Measurements from ENCODE around the gene TMEM250. TPM values are rescaled to one million over a fixed set of nuclear protein-coding genes. Genes with fewer than 3 reads are reported as not detected.

The TMEM250 gene
- total RNA-seq, 1 donor from 2014 or later = 37.4 TPM

DNA sequence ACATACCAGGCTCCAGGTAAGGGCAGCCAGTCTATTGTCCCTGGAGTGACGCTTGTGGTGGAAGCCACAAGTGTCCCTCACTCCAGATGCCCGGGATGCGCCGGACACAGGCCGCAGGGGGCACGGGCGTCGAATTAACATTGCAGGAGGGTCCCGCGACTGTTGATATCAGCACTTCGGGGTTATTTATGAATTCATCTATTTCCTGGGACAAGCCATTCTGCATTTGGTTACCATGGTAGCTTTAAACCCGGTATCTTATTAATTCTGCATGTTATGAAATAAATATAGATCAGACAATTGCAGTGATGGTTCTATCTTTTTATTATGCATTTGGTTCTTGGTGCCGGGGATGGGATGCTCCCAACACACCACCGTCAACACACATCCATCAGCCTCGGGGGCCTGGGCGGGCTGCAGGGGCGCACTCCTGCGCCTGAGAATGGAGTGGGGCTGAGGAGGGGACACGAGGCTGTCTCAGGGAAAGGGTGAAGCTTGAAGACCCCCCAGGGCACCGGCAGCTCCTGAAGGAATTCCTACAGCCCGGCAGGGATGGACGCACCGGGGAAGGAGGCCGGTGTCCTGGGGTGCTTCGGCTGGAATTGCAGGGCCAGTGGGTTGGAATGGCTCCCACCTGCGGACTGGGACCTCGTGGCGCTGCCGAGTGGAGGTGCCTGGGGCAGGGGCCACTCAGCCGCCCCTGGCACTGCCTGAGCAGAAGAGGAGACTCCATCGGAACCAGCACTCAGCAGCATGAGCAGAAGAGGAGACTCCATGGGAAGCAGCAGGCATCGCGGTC lies 17.7 kb upstream of the TMEM250 start:
- TF ChIP-seq CTCF (conservative IDR thresholded peaks at IDR 0.05) = no peak
- Mint-ChIP-seq H3K9me3 (no peaks in the 10 kb centered on the region), H3K4me1 (peaks cover 13% of the 10 kb centered on the region), H3K27me3 (ENCODE audit: low read depth) (peaks cover 41% of the 10 kb centered on the region), H3K27ac (ENCODE audit: unreplicated experiment) (no peak overlapping the region), H3K4me3 (no peak overlapping the region), H3K36me3 (ENCODE audit: low read depth) (no peaks in the 10 kb centered on the region)
- DNase-seq (ENCODE audit: low read depth, low spot score) = no peak

DNA sequence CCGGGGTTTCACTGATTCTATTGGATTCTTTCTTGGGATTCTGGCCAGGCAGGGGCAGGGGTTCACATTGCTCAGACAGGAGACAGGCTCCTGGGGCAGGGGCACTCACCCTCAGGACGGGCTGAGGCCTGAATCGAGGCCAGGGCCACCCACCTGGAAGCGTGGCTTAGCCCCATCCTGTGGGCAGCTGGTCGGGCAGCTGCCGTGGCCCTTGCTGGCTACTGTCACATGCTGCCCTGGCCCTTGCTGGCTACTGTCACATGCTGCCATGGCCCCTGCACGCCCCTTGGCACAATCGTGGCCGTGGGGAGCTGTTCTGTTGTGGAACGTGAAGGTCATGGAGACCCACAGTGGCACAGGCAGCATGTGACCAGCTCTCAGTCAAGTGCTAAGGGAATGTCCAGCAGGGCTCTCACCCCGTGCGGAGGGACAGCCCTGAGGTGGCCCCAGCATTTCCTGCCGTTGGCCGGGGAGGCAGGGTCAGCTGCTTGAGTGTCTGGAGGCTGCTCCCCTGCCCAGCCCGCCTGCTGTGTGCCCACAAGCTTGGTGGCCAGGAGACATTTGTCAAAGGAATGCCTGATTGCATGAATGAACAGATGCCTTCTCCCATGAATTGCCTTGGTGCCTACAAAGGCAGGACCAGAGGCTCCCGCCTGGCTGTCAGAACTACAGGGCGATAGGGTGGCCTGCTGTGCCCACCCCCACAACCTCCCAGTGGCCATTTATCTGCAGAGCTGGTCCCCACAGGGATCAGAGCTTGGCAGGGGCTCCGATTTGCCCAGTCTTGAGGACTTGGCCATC lies 16.9 kb upstream of the TMEM250 start:
- Mint-ChIP-seq H3K36me3 (ENCODE audit: low read depth) (no peaks in the 10 kb centered on the region), H3K9me3 (no peaks in the 10 kb centered on the region), H3K27ac (ENCODE audit: unreplicated experiment) (no peak overlapping the region), H3K4me3 (no peak overlapping the region), H3K4me1 (peaks cover 9% of the 10 kb centered on the region), H3K27me3 (ENCODE audit: low read depth) (peaks cover 45% of the 10 kb centered on the region)
- DNase-seq (ENCODE audit: low read depth, low spot score) = no peak
- no peak for TF ChIP-seq CTCF (conservative IDR thresholded peaks at IDR 0.05)

DNA sequence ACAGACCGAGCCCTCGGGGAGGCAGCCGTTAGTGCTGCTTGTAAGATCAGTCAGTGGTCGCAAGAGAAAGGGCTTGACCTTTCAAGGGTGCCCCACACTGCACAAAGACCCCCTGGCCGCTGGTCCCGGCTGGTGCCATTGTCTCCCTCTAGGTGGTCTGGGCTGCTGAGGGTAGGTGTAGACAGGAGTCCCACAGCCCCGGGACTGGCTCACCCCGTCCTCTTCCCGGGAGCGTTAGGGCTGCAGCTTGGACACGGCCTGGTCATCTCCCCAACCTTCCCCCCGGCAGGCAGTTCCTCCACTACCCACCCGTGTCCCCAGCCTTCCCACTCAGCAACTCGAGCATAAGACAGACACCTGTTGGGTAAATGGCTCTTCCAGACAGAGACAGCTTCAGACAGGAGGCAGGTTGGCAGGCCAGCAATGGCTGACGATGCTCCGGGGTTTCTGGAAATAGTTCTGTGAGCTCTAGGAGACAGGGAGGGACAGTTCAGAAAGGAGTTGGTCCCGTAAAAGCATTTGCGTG lies 15.3 kb upstream of the TMEM250 start:
- Mint-ChIP-seq H3K27me3 (ENCODE audit: low read depth) (peaks cover 53% of the 10 kb centered on the region), H3K4me3 (peak overlapping the region; percentile 44), H3K9me3 (no peaks in the 10 kb centered on the region), H3K36me3 (ENCODE audit: low read depth) (no peaks in the 10 kb centered on the region), H3K27ac (ENCODE audit: unreplicated experiment) (no peak overlapping the region), H3K4me1 (peaks cover 9% of the 10 kb centered on the region)
- no peak for DNase-seq (ENCODE audit: low read depth, low spot score)
- no peak for TF ChIP-seq CTCF (conservative IDR thresholded peaks at IDR 0.05)

DNA sequence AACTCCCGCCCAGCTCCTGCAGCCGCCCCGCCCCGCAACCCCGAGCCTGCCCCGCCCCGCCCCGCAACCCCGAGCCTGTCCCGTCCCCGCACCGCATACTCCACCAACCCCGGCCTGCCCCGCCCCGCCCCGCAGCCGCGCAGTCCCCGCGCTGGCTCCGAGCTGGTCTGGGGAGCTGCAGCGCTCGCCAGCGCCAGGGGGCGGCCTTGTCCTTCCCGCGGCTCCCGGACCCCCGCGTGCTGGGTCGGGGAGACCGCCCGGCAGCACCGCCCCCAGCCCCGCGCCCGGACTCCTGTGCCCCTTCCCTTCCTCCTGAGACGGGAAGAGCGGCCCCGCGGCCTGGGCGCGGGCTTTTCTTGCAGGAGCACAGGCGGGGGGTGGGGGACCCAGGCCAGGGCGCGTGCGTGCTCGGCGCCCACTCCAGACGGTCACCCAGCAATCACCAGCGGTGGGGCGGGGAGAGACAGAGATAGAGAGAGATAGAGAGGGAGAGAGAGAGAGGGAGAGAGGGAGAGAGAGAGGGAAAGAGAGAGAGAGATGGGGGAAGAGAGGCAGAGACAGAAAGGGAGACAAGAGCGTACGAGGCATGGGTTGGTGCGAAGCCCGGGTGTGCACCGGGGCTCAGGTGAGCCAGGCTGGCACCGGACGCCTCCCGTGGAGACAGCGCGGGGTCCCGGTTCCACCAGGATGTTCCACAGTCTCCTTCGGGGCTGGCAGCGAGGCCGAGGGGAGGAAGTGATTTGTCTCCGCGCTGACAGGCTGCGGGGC lies 14.7 kb upstream of the TMEM250 start:
- H3K27ac Mint-ChIP-seq (ENCODE audit: unreplicated experiment) = no peak overlapping the region
- no peaks in the 10 kb centered on the region for H3K36me3 Mint-ChIP-seq (ENCODE audit: low read depth)
- peaks cover 5% of the 10 kb centered on the region for H3K4me1 Mint-ChIP-seq
- peak; percentile 69 for TF ChIP-seq CTCF (conservative IDR thresholded peaks at IDR 0.05)
- H3K27me3 Mint-ChIP-seq (ENCODE audit: low read depth) = peaks cover 55% of the 10 kb centered on the region
- DNase-seq (ENCODE audit: low read depth, low spot score) = peak; percentile 61
- H3K9me3 Mint-ChIP-seq = no peaks in the 10 kb centered on the region
- no peak overlapping the region for H3K4me3 Mint-ChIP-seq

GRCh38 chr9:136132512-136133050 lies 13.9 kb upstream of the TMEM250 start:
- no peaks in the 10 kb centered on the region for H3K9me3 Mint-ChIP-seq
- DNase-seq (ENCODE audit: low read depth, low spot score) = no peak
- H3K4me1 Mint-ChIP-seq = peaks cover 5% of the 10 kb centered on the region
- no peaks in the 10 kb centered on the region for H3K36me3 Mint-ChIP-seq (ENCODE audit: low read depth)
- H3K27ac Mint-ChIP-seq (ENCODE audit: unreplicated experiment) = no peak overlapping the region
- no peak overlapping the region for H3K4me3 Mint-ChIP-seq
- peaks cover 55% of the 10 kb centered on the region for H3K27me3 Mint-ChIP-seq (ENCODE audit: low read depth)
- no peak for TF ChIP-seq CTCF (conservative IDR thresholded peaks at IDR 0.05)
